HG02870 (cell line): ENCODE measurements around the gene AARS2.

Experiments
- ATAC-seq: cut with Tn5 transposase; IDR thresholded peaks from one replicate; pipeline ENCODE4 v1.9.1; 2021; ENCODE audit warnings: mild to moderate bottlenecking, moderate library complexity; ENCODE audit not compliant: unreplicated experiment

Gene AARS2

DNA sequence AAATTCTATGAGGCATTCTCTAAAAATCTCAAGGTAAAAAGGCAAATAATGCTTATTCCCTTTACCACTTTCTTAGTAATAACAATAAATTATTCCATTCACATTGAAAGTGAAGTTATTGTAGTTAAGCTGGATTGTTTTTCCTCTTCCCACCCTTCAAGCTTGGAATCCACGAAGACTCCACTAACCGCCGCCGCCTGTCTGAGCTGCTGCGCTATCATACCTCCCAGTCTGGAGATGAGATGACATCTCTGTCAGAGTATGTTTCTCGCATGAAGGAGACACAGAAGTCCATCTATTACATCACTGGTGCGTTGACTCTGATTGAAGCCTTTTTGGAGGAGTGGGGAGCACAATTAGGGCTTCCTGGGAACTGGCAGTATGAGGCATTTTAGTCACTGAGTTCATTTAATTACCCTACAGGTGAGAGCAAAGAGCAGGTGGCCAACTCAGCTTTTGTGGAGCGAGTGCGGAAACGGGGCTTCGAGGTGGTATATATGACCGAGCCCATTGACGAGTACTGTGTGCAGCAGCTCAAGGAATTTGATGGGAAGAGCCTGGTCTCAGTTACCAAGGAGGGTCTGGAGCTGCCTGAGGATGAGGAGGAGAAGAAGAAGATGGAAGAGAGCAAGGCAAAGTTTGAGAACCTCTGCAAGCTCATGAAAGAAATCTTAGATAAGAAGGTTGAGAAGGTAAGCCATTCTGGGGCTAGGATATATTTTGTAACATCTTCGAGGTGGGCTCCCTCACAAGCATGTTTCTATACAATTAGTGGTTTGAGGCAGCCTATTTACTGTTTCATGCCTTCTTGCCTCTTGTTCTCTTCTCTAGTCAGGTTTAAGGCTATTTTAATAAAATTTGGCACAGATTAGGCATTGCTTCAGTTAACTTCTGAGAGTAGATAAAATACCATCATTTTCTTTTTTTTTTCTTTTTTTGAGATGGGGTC lies 61.3 kb downstream of the AARS2 start:
- ATAC-seq = no peak

GRCh38 chr6:44250718-44251123 lies 62.4 kb downstream of the AARS2 start:
- ATAC-seq = no peak

GRCh38 chr6:44250067-44250717 lies 63.0 kb downstream of the AARS2 start:
- no peak for ATAC-seq
